Testis (tissue), 3 donors: ENCODE results near the gene GBX1. TPM values are rescaled to one million over a fixed set of nuclear protein-coding genes. Genes with fewer than 3 reads are reported as not detected.

Experiments used
- DNase-seq: peaks from one replicate; pipeline ENCODE4 v3.0.0-alpha.2; 2019
- H3K27ac ChIP-seq, 2 donors: fragments of 200-600 bp; sonication (generic); one replicate each; pipeline ENCODE4 v1.5.1; 2019
- H3K27me3 ChIP-seq: fragments of 200-600 bp; sonication (generic); one replicate; pipeline ENCODE4 v1.5.1; 2019
- H3K36me3 ChIP-seq: fragments of 200-600 bp; sonication (generic); one replicate; pipeline ENCODE4 v1.5.1; 2017; ENCODE audit warnings: low read depth; ENCODE audit errors: missing control alignments
- H3K4me1 ChIP-seq: fragments of 200-600 bp; sonication (generic); one replicate; pipeline ENCODE4 v1.5.1; 2019
- H3K4me3 ChIP-seq, 2 donors: fragments of 200-600 bp; sonication (generic); one replicate each; pipeline ENCODE4 v1.5.1; 2017 to 2019
- H3K9me3 ChIP-seq: fragments of 200-600 bp; sonication (generic); one replicate; pipeline ENCODE4 v1.5.1; 2017
- CTCF ChIP-seq, 3 experiments: fragments of 450-650 bp in 2 of 3; fragments of 200-600 bp in 1 of 3; sonication (generic) in 1 of 3; IDR thresholded peaks; one replicate each; pipeline ENCODE4 v1.5.1; 2016 to 2019; ENCODE audit warnings: antibody characterized with exemption in 3 of 3, mild to moderate bottlenecking in 2 of 3, moderate library complexity in 1 of 3
- POLR2A ChIP-seq: fragments of 450-650 bp; IDR thresholded peaks from one replicate; pipeline ENCODE4 v1.6.1; 2017; ENCODE audit warnings: antibody characterized with exemption, mild to moderate bottlenecking, moderate library complexity
- WGBS, 2 donors: methylation state at CpG; one replicate each; pipeline ENCODE4 v1.1.5; 2018; 5-methylcytosine and 5-hydroxymethylcytosine counted together
- intact Hi-C: fragments of 100-400 bp; cut with DNase I; formaldehyde crosslinking; loops from one replicate; pipeline ENCODE4 v1.15.1; 2023; ENCODE audit warnings: low total_unique reads
- polyA plus RNA-seq: library from polyadenylated mRNA; stranded (reverse); fragments of 350-450 nt; fragmentation: Illumina TruSeq; extraction: RNeasy Lipid Tissue Mini Kit (QIAGEN cat#74804); gene quantifications from one replicate; pipeline ENCODE4 v1.2.3, GENCODE V29; 2014; ENCODE audit warnings: low read depth, low replicate concordance; ENCODE audit not compliant: insufficient read depth
- total RNA-seq, 2 donors: library from RNA; depleted of rRNA; stranded (reverse); fragments of >200 nt; gene quantifications; one replicate each; pipeline ENCODE4 v1.2.3, GENCODE V29; 2016

GBX1 gene
- total and polyA plus RNA-seq, 3 donors from 2014 or later = 2.9 to 15.6 (median 7.2) TPM

- Histone ChIP-seq H3K4me1 (no peaks in the 10 kb centered on the region), H3K9me3 (no peaks in the 10 kb centered on the region), H3K27ac (no peak overlapping the region), H3K4me3 (no peak overlapping the region), H3K27me3 (no peaks in the 10 kb centered on the region), H3K36me3 (no peaks in the 10 kb centered on the region)
- TF ChIP-seq POLR2A (no peak), CTCF (IDR thresholded peaks at IDR 0.05) (no peak)
- intact Hi-C loops = no loop called here
- WGBS, 2 donors = 43 to 49% methylated on average over 10 of the region's 10 CpGs
- no peak for DNase-seq
Measured at GRCh38 chr7:151168787-151169162, 1.3 kb upstream of the GBX1 start.

DNA sequence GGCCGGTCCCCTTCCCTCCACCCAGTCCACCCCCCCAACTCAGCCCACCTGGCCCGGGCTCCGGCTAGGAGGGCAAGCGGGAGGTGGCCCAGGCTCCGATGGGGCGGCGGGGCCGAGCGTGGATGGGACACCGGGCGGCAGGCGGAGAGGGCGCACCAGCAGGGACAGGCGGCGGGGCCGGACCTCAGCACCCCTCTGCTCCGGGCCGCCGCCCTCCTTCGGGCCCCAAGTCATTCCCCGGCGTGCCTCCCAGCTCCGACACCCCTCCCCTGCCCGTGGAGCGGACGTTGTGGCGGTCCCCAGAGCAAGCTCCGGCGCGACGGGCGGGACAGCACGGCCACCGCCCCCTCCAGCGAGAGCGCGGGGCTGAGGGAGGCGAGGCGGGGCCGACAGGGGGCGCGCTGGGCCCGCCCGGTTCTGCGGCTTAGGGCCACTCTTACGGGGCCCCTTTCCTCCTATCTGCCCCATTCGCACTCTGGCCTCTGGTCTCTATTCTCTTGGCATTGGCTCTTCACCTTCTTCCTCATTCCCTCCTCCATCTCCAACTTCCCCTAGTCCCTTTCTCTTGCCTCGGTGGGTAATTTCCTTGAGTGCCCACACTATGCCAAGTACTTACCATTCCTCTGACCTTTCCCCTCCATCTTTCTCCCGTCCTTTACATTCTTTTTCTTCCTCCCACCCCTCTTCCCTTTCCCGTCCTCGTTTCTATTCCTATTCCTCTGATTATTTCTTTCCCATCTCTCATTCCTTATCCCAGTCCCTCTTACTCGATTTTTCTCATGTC lies 701 bp upstream of the GBX1 start:
- peak; percentile 35 for DNase-seq
- TF ChIP-seq POLR2A (no peak), CTCF (IDR thresholded peaks at IDR 0.05) (peak; percentile 33 to 65 (median 34))
- intact Hi-C loops = no loop called here
- Histone ChIP-seq H3K9me3 (no peaks in the 10 kb centered on the region), H3K27me3 (no peaks in the 10 kb centered on the region), H3K27ac (no peak overlapping the region), H3K4me1 (no peaks in the 10 kb centered on the region), H3K4me3 (peak overlapping the region; percentile 47 to 53), H3K36me3 (no peaks in the 10 kb centered on the region)
- 5 to 6% methylated on average over 38 to 50 of the region's 52 CpGs for WGBS, 2 donors

- Histone ChIP-seq H3K4me3 (peak overlapping the region; percentile 47 to 52), H3K4me1 (no peaks in the 10 kb centered on the region), H3K36me3 (no peaks in the 10 kb centered on the region), H3K9me3 (no peaks in the 10 kb centered on the region), H3K27ac (no peak overlapping the region), H3K27me3 (no peaks in the 10 kb centered on the region)
- 11 to 23% methylated on average over 15 to 30 of the region's 31 CpGs for WGBS, 2 donors
- no peak for DNase-seq
- TF ChIP-seq CTCF (IDR thresholded peaks at IDR 0.05) (no peak), POLR2A (no peak)
- intact Hi-C loops = no loop called here
Measured at GRCh38 chr7:151166629-151167196, 781 bp downstream of the GBX1 start.

DNA sequence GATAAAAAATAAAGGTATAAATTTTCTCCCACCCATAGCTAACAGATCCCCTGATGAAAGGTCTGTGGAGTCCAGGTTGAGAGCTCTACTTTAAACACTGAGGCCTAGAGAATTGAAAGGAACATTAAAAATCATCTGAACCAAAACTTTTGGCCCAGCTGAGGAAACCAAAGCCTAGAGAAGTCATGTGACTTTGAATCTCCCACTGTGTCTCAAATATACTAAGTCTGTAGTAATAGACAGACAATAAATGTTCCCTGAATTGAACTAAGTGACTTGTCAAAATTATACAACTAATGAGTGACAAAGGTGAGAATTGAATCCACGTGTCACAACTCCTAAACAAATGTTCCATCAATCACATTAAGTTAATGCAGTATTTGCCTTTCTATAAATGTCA lies 5.7 kb downstream of the GBX1 start:
- no peaks in the 10 kb centered on the region for H3K4me1 ChIP-seq
- H3K36me3 ChIP-seq = no peaks in the 10 kb centered on the region
- no peaks in the 10 kb centered on the region for H3K27me3 ChIP-seq
- 91 to 98% methylated on average over 1 of the region's 1 CpG for WGBS, 2 donors
- H3K27ac ChIP-seq = no peak overlapping the region
- intact Hi-C loops = no loop called here
- no peak overlapping the region for H3K4me3 ChIP-seq
- no peak for TF ChIP-seq POLR2A
- no peak for DNase-seq
- no peaks in the 10 kb centered on the region for H3K9me3 ChIP-seq

DNA sequence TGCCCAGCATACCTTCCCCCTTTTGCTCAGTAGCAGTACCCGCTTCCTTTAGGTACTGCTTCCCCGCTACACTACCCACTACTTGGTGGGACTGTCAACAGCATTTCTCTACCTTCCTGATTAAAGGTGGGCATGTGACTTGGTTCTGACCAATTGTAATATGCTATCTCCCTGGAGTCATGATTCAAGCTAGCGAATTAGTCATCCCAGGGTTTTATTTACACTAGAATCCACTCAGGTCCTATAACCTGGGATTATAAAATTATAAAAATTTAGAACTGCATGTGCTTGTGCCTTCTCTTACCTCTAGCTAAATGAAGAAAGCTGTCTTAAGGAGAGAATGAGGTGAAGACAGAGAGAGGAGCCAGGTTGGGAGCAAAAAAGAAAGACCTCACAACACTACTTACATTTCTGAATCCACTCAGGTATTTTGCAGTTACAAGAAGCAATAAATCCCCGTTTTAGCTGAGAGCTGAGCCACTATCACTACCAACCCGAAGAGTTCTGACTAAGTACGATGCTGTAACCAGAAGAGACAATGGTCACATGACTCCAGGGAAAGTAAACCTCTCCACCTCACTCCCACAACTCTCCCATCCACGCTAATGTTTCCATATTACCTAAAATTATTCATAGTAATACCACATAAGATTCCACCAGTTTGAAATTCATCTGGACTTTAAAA lies 9.7 kb downstream of the GBX1 start:
- Histone ChIP-seq H3K4me1 (no peaks in the 10 kb centered on the region), H3K4me3 (no peak overlapping the region), H3K36me3 (no peaks in the 10 kb centered on the region), H3K9me3 (no peaks in the 10 kb centered on the region), H3K27me3 (no peaks in the 10 kb centered on the region), H3K27ac (no peak overlapping the region)
- WGBS, 2 donors = 85 to 87% methylated on average over 7 of the region's 7 CpGs
- TF ChIP-seq CTCF (IDR thresholded peaks at IDR 0.05) (no peak), POLR2A (no peak)
- intact Hi-C loops = no loop called here
- no peak for DNase-seq
